GM12891 (cell line): ENCODE data around the gene RIC8A.
A peak's percentile ranks its signal among the peaks of the same experiment; 100 is the strongest.
"Not testable (repeated sequence)": the region's sequence is repeated elsewhere in the genome, so short reads cannot be mapped to it uniquely, and the experiment has no call there.

Experiments used
- DNase-seq: peaks from one replicate; pipeline ENCODE4 v3.0.0; 2011; ENCODE audit warnings: low spot score; ENCODE audit not compliant: insufficient read length
- FAIRE-seq: peaks from 2 replicates; lab custom pipeline; 2011; peaks lifted over from hg19 to GRCh38; lab: Jason Lieb, UNC
- PAX5 ChIP-seq: IDR thresholded peaks from 2 replicates; pipeline ENCODE4 v1.6.1; 2011; ENCODE audit warnings: low read length, moderate library complexity, mild to moderate bottlenecking; ENCODE audit not compliant: insufficient read depth, severe bottlenecking
- POLR2A ChIP-seq: IDR thresholded peaks from 2 replicates; pipeline ENCODE4 v1.6.1; 2011; ENCODE audit warnings: low read depth, low read length, control low read depth
- POLR2AphosphoS5 ChIP-seq: IDR thresholded peaks from 2 replicates; pipeline ENCODE4 v1.6.1; 2011; ENCODE audit warnings: low read depth, low read length, control low read depth
- POU2F2 ChIP-seq: IDR thresholded peaks from 2 replicates; pipeline ENCODE4 v1.6.1; 2011; ENCODE audit warnings: low read depth, mild to moderate bottlenecking, control low read depth, low read length, moderate library complexity
- SPI1 ChIP-seq: IDR thresholded peaks from 2 replicates; pipeline ENCODE4 v1.6.1; 2011; ENCODE audit warnings: low read depth, low read length, control low read depth
- TAF1 ChIP-seq: IDR thresholded peaks from 2 replicates; pipeline ENCODE4 v1.6.1; 2011; ENCODE audit warnings: low read depth, low read length, control low read depth

RIC8A gene

DNA sequence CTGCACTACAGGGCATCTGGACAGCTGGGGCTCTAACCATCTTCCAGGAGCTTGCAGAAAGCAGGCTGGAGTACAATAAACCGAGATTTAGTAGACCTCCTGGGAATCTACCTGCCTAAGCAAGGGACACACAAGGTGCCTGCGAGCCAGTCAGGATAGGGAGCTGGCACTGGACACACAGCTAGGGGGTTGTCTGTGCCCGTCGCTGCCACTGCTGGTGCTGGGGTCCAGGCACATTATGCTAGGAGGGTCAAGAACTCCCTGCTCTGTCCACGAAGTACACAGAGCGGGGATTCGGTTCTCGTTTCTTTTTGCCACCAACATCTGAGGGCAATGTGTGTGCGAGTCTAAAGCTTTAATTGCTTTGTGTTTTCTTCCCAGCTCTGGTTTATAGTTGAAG is 4.2 kb downstream of the RIC8A start:
- DNase-seq, result no peak
- TF ChIP-seq PAX5 (no peak), POLR2A (no peak), SPI1 (no peak), TAF1 (no peak), POLR2AphosphoS5 (no peak), POU2F2 (no peak)
- FAIRE-seq, result no peak

GRCh38 chr11:212150-213100 is 4.9 kb downstream of the RIC8A start:
- DNase-seq (no peak), FAIRE-seq (no peak)
- TF ChIP-seq PAX5 (no peak), TAF1 (no peak), POLR2A (no peak), POLR2AphosphoS5 (no peak), SPI1 (no peak), POU2F2 (no peak)

- DNase-seq (no peak), FAIRE-seq (no peak)
- TF ChIP-seq POLR2A (no peak), TAF1 (no peak), SPI1 (no peak), POU2F2 (no peak), PAX5 (no peak), POLR2AphosphoS5 (no peak)
Observed at GRCh38 chr11:213111-213510, 5.6 kb downstream of the RIC8A start.

GRCh38 chr11:214083-214482 is 6.6 kb downstream of the RIC8A start:
- TF ChIP-seq POLR2A (no peak), SPI1 (no peak), POLR2AphosphoS5 (no peak), PAX5 (no peak), POU2F2 (0 out of 2 replicates have a peak, but pooled peaks have one; percentile 7), TAF1 (no peak)
- DNase-seq (no peak), FAIRE-seq (no peak)

- FAIRE-seq (no peak), DNase-seq (no peak)
- TF ChIP-seq PAX5 (no peak), POLR2AphosphoS5 (peak; percentile 28; the same call in 1 of the 2 replicates), POLR2A (no peak), TAF1 (no peak), SPI1 (no peak), POU2F2 (no peak)
Observed at GRCh38 chr11:215581-216037, 8.1 kb downstream of the RIC8A start.

GRCh38 chr11:216081-216974 is 8.8 kb downstream of the RIC8A start:
- FAIRE-seq (no peak), DNase-seq (no peak)
- TF ChIP-seq POLR2AphosphoS5, result no peak; the same call in none of the 2 replicates
- no peak for TF ChIP-seq PAX5

- no peak for TF ChIP-seq POLR2A
- TF ChIP-seq POLR2AphosphoS5, result no peak
- no peak for TF ChIP-seq TAF1
- TF ChIP-seq POU2F2, result no peak
- no peak for TF ChIP-seq PAX5
- no peak for TF ChIP-seq SPI1
- DNase-seq (no peak), FAIRE-seq (no peak)
Observed at GRCh38 chr11:217704-218103, 10.2 kb downstream of the RIC8A start.

GRCh38 chr11:218815-219593 is 11.5 kb downstream of the RIC8A start:
- DNase-seq (no peak), FAIRE-seq (no peak)
- no peak for TF ChIP-seq POLR2A
- no peak for TF ChIP-seq SPI1
- TF ChIP-seq TAF1, result no peak
- TF ChIP-seq POLR2AphosphoS5, result no peak
- TF ChIP-seq POU2F2, result no peak
- TF ChIP-seq PAX5, result no peak

DNA sequence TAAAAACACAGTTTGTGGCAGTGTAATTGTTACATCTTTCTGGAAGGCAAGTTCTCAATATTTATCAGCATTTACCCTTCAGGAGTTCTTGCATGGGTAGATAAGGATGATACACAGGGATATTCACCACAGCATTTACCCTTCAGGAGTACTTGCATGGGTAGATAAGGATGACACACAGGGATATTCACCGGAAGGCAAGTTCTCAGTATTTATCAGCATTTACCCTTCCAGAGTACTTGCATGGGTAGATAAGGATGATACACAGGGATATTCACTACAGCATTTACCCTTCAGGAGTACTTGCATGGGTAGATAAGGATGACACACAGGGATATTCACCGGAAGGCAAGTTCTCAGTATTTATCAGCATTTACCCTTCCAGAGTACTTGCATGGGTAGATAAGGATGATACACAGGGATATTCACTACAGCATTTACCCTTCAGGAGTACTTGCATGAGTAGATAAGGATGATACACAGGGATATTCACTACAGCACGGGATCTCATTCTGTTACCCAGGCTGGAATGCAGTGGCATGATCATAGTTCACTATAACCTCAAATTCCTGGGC is 13.2 kb downstream of the RIC8A start:
- not testable (repeated sequence) for DNase-seq
- peak; percentile 92 for FAIRE-seq
